ENCODE measurements around the gene TRMU. TPM values are rescaled to one million over a fixed set of nuclear protein-coding genes. Genes with fewer than 3 reads are reported as not detected.

Gene TRMU
- total RNA-seq, 1 experiment from 2014 or later, result 48.8 TPM

DNA sequence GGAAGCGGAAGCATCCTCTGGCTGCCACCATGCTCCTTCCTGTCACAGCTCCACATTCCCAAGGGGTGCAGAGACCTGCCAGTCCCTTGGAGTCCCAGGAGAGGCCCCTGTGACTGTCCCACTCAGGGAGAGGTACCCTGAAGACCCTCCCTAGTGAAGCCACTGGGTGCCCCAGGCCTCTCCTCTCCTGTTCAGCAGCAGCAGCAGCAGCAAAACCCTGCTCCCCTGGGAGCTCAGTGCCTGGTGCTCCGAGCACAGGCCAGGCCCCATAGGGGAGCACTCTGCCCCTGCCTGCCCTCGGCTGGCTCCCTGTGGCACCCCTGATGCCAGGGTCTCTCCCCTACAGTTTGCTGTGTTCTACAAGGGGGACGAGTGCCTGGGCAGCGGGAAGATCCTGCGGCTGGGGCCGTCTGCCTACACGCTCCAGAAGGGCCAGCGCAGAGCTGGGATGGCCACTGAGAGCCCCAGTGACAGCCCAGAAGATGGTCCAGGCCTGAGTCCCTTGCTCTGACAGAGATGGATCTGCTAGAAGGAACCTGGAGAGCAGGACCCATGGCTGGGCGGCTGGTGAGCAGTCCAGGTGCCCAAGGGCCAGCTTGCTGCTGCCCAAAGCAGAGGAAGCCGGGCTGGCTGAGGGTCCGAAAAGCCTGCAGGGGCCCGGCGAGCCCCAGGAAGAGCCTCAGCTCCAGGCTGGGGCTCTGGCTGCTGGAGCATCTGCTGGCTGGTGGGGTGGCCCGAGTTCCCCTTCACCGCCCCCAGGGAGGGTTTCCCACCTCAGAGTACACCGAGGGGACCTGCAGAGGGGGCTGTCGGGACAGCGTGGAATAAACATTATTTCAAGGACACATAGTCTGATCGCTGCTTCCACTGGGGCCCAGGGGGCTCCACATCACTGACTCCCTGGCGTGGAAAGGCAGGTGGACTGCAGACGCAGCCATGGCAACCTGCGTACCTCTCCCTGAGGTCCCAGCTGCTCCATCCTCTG is 21.3 kb downstream of the TRMU start:
- DNase-seq (ENCODE audit: low read depth, low spot score) (no peak), ATAC-seq (no peak)
- H3K9me3 ChIP-seq (ENCODE audit: control insufficient read depth, insufficient read depth, low read depth, low read length), result no peaks in the 10 kb centered on the region
- no peak overlapping the region for H3K27ac ChIP-seq (ENCODE audit: low read length)
- no peaks in the 10 kb centered on the region; the same call in 1 of the 2 replicates for H3K36me3 ChIP-seq (ENCODE audit: control insufficient read depth, insufficient read depth, low read length)
- in situ Hi-C loops (cut with HindIII; ENCODE audit: low pct_unique_long_range_greater_than_20kb, low sequenced_read_pairs) (no loop called here), intact Hi-C loops (cut with micrococcal nuclease; ENCODE audit: unreplicated experiment) (no loop called here)
- H3K4me3 ChIP-seq (ENCODE audit: low read depth in 2 of 2, low read length in 2 of 2), result no peak overlapping the region
- TF ChIP-seq TCF7L2 (IDR thresholded peaks at IDR 0.05; ENCODE audit: low read depth, low read length) (no peak), SIN3A (IDR thresholded peaks at IDR 0.05; ENCODE audit: borderline replicate concordance, insufficient read depth, low read depth, low read length) (no peak)
- TF ChIP-seq, protein P1, sequence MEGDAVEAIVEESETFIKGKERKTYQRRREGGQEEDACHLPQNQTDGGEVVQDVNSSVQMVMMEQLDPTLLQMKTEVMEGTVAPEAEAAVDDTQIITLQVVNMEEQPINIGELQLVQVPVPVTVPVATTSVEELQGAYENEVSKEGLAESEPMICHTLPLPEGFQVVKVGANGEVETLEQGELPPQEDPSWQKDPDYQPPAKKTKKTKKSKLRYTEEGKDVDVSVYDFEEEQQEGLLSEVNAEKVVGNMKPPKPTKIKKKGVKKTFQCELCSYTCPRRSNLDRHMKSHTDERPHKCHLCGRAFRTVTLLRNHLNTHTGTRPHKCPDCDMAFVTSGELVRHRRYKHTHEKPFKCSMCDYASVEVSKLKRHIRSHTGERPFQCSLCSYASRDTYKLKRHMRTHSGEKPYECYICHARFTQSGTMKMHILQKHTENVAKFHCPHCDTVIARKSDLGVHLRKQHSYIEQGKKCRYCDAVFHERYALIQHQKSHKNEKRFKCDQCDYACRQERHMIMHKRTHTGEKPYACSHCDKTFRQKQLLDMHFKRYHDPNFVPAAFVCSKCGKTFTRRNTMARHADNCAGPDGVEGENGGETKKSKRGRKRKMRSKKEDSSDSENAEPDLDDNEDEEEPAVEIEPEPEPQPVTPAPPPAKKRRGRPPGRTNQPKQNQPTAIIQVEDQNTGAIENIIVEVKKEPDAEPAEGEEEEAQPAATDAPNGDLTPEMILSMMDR (IDR thresholded peaks at IDR 0.05), result no peak
- TF ChIP-seq, protein P2, sequence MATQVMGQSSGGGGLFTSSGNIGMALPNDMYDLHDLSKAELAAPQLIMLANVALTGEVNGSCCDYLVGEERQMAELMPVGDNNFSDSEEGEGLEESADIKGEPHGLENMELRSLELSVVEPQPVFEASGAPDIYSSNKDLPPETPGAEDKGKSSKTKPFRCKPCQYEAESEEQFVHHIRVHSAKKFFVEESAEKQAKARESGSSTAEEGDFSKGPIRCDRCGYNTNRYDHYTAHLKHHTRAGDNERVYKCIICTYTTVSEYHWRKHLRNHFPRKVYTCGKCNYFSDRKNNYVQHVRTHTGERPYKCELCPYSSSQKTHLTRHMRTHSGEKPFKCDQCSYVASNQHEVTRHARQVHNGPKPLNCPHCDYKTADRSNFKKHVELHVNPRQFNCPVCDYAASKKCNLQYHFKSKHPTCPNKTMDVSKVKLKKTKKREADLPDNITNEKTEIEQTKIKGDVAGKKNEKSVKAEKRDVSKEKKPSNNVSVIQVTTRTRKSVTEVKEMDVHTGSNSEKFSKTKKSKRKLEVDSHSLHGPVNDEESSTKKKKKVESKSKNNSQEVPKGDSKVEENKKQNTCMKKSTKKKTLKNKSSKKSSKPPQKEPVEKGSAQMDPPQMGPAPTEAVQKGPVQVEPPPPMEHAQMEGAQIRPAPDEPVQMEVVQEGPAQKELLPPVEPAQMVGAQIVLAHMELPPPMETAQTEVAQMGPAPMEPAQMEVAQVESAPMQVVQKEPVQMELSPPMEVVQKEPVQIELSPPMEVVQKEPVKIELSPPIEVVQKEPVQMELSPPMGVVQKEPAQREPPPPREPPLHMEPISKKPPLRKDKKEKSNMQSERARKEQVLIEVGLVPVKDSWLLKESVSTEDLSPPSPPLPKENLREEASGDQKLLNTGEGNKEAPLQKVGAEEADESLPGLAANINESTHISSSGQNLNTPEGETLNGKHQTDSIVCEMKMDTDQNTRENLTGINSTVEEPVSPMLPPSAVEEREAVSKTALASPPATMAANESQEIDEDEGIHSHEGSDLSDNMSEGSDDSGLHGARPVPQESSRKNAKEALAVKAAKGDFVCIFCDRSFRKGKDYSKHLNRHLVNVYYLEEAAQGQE (IDR thresholded peaks at IDR 0.05; ENCODE audit: insufficient read depth in 1 of 2, low read depth in 2 of 2, low read length in 1 of 2), result no peak
- no peaks in the 10 kb centered on the region for H3K4me1 ChIP-seq (ENCODE audit: control insufficient read depth, insufficient read depth, low read length)
- ChIA-PET POLR2A (no interaction called here), CTCF (no interaction called here)
- no peaks in the 10 kb centered on the region for H3K27me3 ChIP-seq (ENCODE audit: control insufficient read depth, insufficient read depth, low read length)
- no TSS peak for BruUV-seq (replicated peaks)

DNA sequence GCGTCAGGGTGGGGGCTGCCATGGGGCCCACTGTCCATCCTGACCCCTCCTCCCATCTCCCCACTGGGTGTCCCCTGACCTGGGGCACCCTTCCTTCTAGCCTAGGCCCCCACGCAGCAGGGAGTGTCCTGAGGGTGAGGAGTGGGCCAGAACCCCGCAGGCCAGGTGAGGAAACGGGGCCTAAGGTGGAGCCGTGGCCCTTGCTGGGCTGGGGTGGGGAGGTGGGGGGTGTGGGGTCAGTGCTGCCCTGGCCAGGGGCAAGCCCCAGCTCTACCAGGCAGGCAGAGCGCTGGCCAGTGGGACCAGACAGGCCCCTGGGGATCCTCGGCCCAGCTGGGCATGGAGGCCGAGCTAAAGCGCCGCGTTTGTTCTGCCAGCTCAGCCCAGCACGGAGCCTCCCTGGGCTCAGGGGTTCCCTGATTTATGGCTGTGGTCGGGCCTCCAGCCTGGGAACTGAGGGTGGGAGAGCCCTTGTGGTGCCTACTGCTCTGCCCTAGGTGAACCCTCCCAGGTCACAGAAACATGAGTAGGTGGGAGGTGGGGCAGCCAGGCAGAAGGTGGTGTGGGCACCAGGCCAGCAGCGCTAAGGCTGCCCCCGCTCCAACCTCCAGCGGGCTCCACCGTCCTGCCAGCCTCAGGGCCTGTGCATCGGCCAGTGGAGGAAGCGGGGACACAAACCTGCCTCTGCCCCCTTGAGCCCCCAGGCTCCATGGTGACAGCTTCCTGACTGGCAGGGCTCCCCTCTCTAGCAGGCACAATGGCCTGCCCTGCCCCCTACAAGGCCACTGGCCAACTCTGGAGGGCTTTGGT is 22.4 kb downstream of the TRMU start:
- in situ Hi-C loops (cut with HindIII; ENCODE audit: low pct_unique_long_range_greater_than_20kb, low sequenced_read_pairs), result no loop called here
- no peak for DNase-seq (ENCODE audit: low read depth, low spot score)
- CTCF ChIA-PET, result no interaction called here
- BruUV-seq (replicated peaks), result no TSS peak
- ATAC-seq, result no peak
- Histone ChIP-seq H3K36me3 (ENCODE audit: control insufficient read depth, insufficient read depth, low read length) (no peaks in the 10 kb centered on the region; the same call in 1 of the 2 replicates), H3K27ac (ENCODE audit: low read length) (no peak overlapping the region), H3K4me1 (ENCODE audit: control insufficient read depth, insufficient read depth, low read length) (no peaks in the 10 kb centered on the region), H3K27me3 (ENCODE audit: control insufficient read depth, insufficient read depth, low read length) (no peaks in the 10 kb centered on the region), H3K4me3 (ENCODE audit: low read depth in 2 of 2, low read length in 2 of 2) (no peak overlapping the region), H3K9me3 (ENCODE audit: control insufficient read depth, insufficient read depth, low read depth, low read length) (no peaks in the 10 kb centered on the region)
- intact Hi-C loops (cut with micrococcal nuclease; ENCODE audit: unreplicated experiment), result no loop called here
- POLR2A ChIA-PET, result no interaction called here
- TF ChIP-seq SIN3A (IDR thresholded peaks at IDR 0.05; ENCODE audit: borderline replicate concordance, insufficient read depth, low read depth, low read length) (no peak), TCF7L2 (IDR thresholded peaks at IDR 0.05; ENCODE audit: low read depth, low read length) (no peak), POLR2AphosphoS5 (IDR thresholded peaks at IDR 0.05; ENCODE audit: low read depth, low read length) (no peak)
- TF ChIP-seq, protein P2 (IDR thresholded peaks at IDR 0.05; ENCODE audit: insufficient read depth in 1 of 2, low read depth in 2 of 2, low read length in 1 of 2), result no peak
- TF ChIP-seq, protein P1 (IDR thresholded peaks at IDR 0.05), result no peak
